NCI-H2196 treated with DMSO at 0.1 percent for 48 hours (cell line): ENCODE measurements around the gene NKX2-3.

Source experiments
- DNase-seq: peaks from one replicate; lab custom pipeline; 2025; ENCODE audit not compliant: unreplicated experiment; lab: John Stamatoyannopoulos, UW

Gene NKX2-3

DNA sequence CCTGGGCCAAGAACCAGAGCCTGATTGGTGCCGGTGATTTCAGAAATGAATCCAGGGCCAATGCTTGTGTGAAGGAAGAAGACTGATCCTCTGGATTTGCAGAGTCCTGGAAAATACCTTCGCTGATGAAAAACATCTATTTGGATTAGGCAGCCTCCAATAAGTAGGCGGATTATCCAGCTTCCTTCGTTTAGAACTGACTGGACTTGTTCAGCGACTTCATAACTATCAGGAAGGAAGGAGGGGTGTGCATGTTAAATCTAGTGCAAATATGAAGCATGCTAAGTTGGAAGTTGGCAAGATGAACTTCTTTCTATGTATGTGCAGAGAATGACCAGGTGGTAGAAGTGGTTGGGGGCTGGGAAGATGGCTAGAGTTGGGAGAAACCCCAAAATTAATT lies 41.0 kb downstream of the NKX2-3 start:
- no peak for DNase-seq

DNA sequence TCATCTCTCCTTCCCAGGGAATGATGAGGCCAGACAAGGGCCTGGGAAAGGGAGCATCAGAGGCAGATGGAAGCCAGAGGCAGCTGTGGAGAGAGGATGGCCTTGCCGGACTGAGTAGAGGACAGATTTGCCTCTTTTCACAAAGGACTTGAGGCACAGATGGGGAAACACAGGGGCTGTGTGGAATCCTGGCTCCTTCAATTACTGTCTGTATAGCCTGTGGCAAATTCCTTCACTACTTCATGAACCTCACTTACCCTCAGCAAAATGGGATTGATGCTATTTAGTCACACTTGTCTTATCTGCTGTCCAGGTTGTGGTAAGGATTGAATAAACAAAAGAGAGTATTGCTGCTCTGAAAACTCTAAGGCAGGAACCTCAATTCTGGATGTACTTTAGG lies 47.2 kb downstream of the NKX2-3 start:
- no peak for DNase-seq

DNA sequence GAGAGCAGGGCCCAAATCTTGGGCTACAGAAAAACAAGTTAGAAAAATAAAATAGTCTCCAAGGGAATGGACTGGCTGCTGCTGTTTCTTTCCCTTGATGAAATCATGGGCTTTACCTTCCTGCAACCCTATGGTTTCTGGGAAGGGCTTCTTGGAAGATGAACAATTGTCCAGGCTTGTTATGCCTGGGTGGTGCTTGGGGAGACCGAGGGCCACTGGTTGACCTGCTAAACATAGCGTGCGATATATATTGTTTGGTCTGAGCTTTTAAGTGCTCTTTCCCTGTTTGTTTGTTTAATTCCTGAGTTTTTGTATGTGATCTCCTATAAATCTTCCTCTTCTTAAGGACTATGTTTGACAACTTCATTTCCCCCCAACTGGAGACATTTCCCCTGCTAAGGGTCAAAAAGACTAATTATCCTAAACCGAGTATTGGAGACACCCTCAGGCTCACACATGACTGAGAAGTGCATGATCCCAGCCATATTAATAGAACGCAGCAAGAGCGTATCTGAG lies 49.6 kb downstream of the NKX2-3 start:
- no peak for DNase-seq

DNA sequence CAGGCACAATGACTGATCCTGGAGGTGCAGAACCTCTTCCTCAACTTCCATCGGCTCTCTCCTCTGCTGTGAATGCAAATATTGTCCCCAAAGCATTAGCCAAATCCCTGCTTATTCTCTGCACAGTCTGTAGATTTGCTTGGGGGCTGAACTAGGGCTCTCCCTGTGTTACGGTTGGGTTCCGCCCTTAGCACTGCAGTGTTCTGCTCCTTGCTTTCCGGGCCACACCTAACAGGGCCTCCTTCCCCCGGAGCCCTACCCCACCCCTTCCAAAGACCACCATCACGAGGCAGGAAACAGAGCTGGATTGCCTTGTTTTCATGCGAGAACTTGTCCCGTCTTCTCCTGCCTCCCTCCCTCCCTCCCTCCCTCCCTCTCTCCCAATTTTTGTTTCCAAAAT lies 50.9 kb downstream of the NKX2-3 start:
- no peak for DNase-seq
